ENCODE data around the gene GGT1.

GGT1 gene

DNA sequence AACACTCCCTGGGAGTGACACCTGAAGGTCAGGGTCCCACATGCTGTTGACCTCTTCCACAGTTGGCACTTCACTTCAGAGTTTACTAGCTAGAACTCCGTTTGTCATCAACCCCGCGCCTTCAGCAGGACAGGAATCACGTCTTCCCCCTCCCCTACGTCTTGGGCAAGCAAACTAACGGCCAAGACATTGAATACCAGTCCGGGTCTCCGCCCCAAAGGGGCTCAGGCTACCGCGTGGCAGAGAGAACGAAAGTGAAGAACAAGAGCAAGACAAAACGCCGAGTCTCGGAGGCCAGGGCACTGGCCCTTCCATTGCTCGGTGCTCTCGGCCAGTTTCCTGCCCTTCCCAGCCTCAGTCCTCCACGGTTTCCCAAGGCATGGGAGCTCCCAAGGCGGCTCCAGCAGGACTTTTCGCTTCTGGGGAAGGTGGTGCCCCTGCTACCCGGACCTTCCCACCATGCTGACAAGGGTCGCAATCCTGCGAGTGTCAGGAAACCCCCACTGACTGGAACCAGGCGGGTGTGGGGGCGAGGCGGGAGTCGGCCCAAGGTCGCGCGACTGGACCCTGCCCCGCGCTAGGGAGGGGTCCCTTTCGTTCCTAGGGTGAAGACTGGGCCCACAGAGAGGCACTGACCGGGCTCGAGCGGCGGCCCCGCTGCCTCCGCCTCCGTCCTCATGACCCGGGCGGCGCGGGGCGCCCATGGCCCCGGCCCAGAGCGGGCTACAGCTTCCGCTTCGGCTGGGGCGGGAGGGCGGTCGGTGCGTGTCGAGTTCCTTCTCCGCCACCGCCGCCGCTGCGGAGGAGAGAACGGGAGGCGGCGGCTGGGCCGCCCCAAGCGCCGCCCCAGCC is 48.5 kb upstream of the GGT1 start, which contains the start of gene GUCD1 (continued):
- TF ChIP-seq ZNF521 (tag by site-specific recombination; IDR thresholded peaks at IDR 0.05) (no peak), ZNF473 (tag by site-specific recombination; IDR thresholded peaks at IDR 0.05) (no peak), ZNF248 (tag by site-specific recombination; IDR thresholded peaks at IDR 0.05) (no peak), ZNF555 (tag by site-specific recombination; conservative IDR thresholded peaks at IDR 0.05) (no peak), PBX3 (CRISPR knock-in tag; IDR thresholded peaks at IDR 0.05) (peak; percentile 82; the same call in 1 of the 2 replicates), ZFP37 (tag by site-specific recombination; IDR thresholded peaks at IDR 0.05) (no peak), ZNF488 (tag by site-specific recombination; IDR thresholded peaks at IDR 0.05) (no peak), ZNF354C (tag by site-specific recombination; IDR thresholded peaks at IDR 0.05; ENCODE audit: borderline replicate concordance, low read depth) (no peak), ZNF654 (tag by site-specific recombination; IDR thresholded peaks at IDR 0.05; ENCODE audit: low read depth) (no peak), ZNF223 (tag by site-specific recombination; IDR thresholded peaks at IDR 0.05) (0 out of 2 replicates have a peak, but pooled peaks have one; percentile 28), ZNF184 (tag by site-specific recombination; IDR thresholded peaks at IDR 0.05) (no peak), ZNF350 (tag by site-specific recombination; IDR thresholded peaks at IDR 0.05) (no peak), KLF7 (tag by site-specific recombination; IDR thresholded peaks at IDR 0.05; ENCODE audit: borderline replicate concordance) (0 out of 2 replicates have a peak, but pooled peaks have one; percentile 22), SETDB1 (IDR thresholded peaks at IDR 0.05; ENCODE audit: insufficient read length, low read length) (no peak), SP3 (tag by site-specific recombination; IDR thresholded peaks at IDR 0.05) (no peak), ZNF513 (tag by site-specific recombination; IDR thresholded peaks at IDR 0.05) (no peak), ZNF266 (tag by site-specific recombination; IDR thresholded peaks at IDR 0.05; ENCODE audit: low read depth) (no peak), ZNF416 (tag by site-specific recombination; IDR thresholded peaks at IDR 0.05) (no peak), ZFHX2 (tag by site-specific recombination; conservative IDR thresholded peaks at IDR 0.05) (peak; percentile 42), HOXC10 (CRISPR knock-in tag; IDR thresholded peaks at IDR 0.05) (no peak), ZBTB48 (tag by site-specific recombination; IDR thresholded peaks at IDR 0.05) (peak; percentile 65; the same call in 1 of the 2 replicates)
- TF ChIP-seq, protein P1, sequence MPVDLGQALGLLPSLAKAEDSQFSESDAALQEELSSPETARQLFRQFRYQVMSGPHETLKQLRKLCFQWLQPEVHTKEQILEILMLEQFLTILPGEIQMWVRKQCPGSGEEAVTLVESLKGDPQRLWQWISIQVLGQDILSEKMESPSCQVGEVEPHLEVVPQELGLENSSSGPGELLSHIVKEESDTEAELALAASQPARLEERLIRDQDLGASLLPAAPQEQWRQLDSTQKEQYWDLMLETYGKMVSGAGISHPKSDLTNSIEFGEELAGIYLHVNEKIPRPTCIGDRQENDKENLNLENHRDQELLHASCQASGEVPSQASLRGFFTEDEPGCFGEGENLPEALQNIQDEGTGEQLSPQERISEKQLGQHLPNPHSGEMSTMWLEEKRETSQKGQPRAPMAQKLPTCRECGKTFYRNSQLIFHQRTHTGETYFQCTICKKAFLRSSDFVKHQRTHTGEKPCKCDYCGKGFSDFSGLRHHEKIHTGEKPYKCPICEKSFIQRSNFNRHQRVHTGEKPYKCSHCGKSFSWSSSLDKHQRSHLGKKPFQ (tag by site-specific recombination; IDR thresholded peaks at IDR 0.05): no peak
- TF ChIP-seq, protein P2, sequence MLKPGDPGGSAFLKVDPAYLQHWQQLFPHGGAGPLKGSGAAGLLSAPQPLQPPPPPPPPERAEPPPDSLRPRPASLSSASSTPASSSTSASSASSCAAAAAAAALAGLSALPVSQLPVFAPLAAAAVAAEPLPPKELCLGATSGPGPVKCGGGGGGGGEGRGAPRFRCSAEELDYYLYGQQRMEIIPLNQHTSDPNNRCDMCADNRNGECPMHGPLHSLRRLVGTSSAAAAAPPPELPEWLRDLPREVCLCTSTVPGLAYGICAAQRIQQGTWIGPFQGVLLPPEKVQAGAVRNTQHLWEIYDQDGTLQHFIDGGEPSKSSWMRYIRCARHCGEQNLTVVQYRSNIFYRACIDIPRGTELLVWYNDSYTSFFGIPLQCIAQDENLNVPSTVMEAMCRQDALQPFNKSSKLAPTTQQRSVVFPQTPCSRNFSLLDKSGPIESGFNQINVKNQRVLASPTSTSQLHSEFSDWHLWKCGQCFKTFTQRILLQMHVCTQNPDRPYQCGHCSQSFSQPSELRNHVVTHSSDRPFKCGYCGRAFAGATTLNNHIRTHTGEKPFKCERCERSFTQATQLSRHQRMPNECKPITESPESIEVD (tag by site-specific recombination; IDR thresholded peaks at IDR 0.05): no peak
- TF ChIP-seq, protein P3, sequence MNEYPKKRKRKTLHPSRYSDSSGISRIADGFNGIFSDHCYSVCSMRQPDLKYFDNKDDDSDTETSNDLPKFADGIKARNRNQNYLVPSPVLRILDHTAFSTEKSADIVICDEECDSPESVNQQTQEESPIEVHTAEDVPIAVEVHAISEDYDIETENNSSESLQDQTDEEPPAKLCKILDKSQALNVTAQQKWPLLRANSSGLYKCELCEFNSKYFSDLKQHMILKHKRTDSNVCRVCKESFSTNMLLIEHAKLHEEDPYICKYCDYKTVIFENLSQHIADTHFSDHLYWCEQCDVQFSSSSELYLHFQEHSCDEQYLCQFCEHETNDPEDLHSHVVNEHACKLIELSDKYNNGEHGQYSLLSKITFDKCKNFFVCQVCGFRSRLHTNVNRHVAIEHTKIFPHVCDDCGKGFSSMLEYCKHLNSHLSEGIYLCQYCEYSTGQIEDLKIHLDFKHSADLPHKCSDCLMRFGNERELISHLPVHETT (tag by site-specific recombination; IDR thresholded peaks at IDR 0.05): no peak
- TF ChIP-seq, protein P4, sequence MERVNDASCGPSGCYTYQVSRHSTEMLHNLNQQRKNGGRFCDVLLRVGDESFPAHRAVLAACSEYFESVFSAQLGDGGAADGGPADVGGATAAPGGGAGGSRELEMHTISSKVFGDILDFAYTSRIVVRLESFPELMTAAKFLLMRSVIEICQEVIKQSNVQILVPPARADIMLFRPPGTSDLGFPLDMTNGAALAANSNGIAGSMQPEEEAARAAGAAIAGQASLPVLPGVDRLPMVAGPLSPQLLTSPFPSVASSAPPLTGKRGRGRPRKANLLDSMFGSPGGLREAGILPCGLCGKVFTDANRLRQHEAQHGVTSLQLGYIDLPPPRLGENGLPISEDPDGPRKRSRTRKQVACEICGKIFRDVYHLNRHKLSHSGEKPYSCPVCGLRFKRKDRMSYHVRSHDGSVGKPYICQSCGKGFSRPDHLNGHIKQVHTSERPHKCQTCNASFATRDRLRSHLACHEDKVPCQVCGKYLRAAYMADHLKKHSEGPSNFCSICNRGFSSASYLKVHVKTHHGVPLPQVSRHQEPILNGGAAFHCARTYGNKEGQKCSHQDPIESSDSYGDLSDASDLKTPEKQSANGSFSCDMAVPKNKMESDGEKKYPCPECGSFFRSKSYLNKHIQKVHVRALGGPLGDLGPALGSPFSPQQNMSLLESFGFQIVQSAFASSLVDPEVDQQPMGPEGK (tag by site-specific recombination; IDR thresholded peaks at IDR 0.05): peak; percentile 29
- TF ChIP-seq, protein P5, sequence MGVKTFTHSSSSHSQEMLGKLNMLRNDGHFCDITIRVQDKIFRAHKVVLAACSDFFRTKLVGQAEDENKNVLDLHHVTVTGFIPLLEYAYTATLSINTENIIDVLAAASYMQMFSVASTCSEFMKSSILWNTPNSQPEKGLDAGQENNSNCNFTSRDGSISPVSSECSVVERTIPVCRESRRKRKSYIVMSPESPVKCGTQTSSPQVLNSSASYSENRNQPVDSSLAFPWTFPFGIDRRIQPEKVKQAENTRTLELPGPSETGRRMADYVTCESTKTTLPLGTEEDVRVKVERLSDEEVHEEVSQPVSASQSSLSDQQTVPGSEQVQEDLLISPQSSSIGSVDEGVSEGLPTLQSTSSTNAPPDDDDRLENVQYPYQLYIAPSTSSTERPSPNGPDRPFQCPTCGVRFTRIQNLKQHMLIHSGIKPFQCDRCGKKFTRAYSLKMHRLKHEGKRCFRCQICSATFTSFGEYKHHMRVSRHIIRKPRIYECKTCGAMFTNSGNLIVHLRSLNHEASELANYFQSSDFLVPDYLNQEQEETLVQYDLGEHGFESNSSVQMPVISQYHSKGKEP (tag by site-specific recombination; IDR thresholded peaks at IDR 0.05): no peak
